WTC11 (cell line): ENCODE measurements around the gene ETS2. TPM values are rescaled to one million over a fixed set of nuclear protein-coding genes. Genes with fewer than 3 reads are reported as not detected.
A peak's percentile ranks its signal among the peaks of the same experiment; 100 is the strongest.

Source experiments
- ATAC-seq: fragments of 200-7000 bp; cut with Tn5 transposase; 2 replicates; pipeline ENCODE4 v1.10.0; 2021; ENCODE audit warnings: mild to moderate bottlenecking, moderate library complexity
- CTCF ChIA-PET: fragments of 300-600 bp; sonication (Branson Sonifier 250); formaldehyde crosslinking; loops from one replicate; lab custom pipeline; 2021; ENCODE audit warnings: antibody characterized with exemption; lab: Charles Lee
- POLR2A ChIA-PET: fragments of 350-600 bp; sonication (Branson Sonifier 250); formaldehyde crosslinking; loops from one replicate; lab custom pipeline; 2021; ENCODE audit warnings: antibody characterized with exemption; lab: Charles Lee
- DNase-seq: peaks from one replicate; pipeline ENCODE4 v3.0.0; 2021; ENCODE audit warnings: low spot score
- H3K27ac Mint-ChIP-seq: 2 replicates; pipeline ENCODE4 v1.8.0; 2021; ENCODE audit warnings: mixed read lengths
- H3K27me3 Mint-ChIP-seq: 2 replicates; pipeline ENCODE4 v1.8.0; 2021; ENCODE audit warnings: low read depth, mild to moderate bottlenecking, moderate library complexity, mixed read lengths
- H3K36me3 Mint-ChIP-seq: 2 replicates; pipeline ENCODE4 v1.8.0; 2021; ENCODE audit warnings: mixed read lengths
- H3K4me1 Mint-ChIP-seq: 2 replicates; pipeline ENCODE4 v1.8.0; 2022; ENCODE audit warnings: mixed read lengths
- H3K4me3 Mint-ChIP-seq: 2 replicates; pipeline ENCODE4 v1.8.0; 2021; ENCODE audit warnings: mild to moderate bottlenecking, moderate library complexity, mixed read lengths
- H3K9me3 Mint-ChIP-seq: 2 replicates; pipeline ENCODE4 v1.8.0; 2021; ENCODE audit warnings: mixed read lengths
- ARID4B ChIP-seq: sonication (generic); formaldehyde crosslinking; IDR thresholded peaks from 2 replicates; pipeline ENCODE4 v1.8.0; 2023; ENCODE audit warnings: missing genetic modification reagents, mild to moderate bottlenecking, borderline replicate concordance
- CREB1 ChIP-seq: sonication (generic); formaldehyde crosslinking; IDR thresholded peaks from 2 replicates; pipeline ENCODE4 v1.8.0; 2023; ENCODE audit warnings: mild to moderate bottlenecking, missing genetic modification reagents
- ELF4 ChIP-seq: sonication (generic); formaldehyde crosslinking; IDR thresholded peaks from 2 replicates; pipeline ENCODE4 v1.8.1; 2022; ENCODE audit warnings: low read depth, mild to moderate bottlenecking, moderate library complexity, missing genetic modification reagents
- EMX1 ChIP-seq: fragments of 250-450 bp; sonication (Bioruptor Pico); IDR thresholded peaks from 2 replicates; pipeline ENCODE4 v1.8.0; 2021; ENCODE audit warnings: mild to moderate bottlenecking
- IRF2 ChIP-seq: sonication (generic); formaldehyde crosslinking; IDR thresholded peaks from 2 replicates; pipeline ENCODE4 v1.8.0; 2022; ENCODE audit warnings: low read depth, missing genetic modification reagents, borderline replicate concordance
- KAT7 ChIP-seq: sonication (generic); formaldehyde crosslinking; IDR thresholded peaks from 2 replicates; pipeline ENCODE4 v1.8.1; 2023; ENCODE audit warnings: missing genetic modification reagents, mild to moderate bottlenecking, borderline replicate concordance
- MXD4 ChIP-seq: fragments of 250-450 bp; sonication (Bioruptor Pico); IDR thresholded peaks from 2 replicates; pipeline ENCODE4 v1.8.0; 2021; ENCODE audit warnings: mild to moderate bottlenecking, moderate library complexity, borderline replicate concordance
- NFE2L1 ChIP-seq: sonication (generic); formaldehyde crosslinking; IDR thresholded peaks from 2 replicates; pipeline ENCODE4 v1.8.1; 2023; ENCODE audit warnings: missing genetic modification reagents
- SMAD3 ChIP-seq: sonication (generic); formaldehyde crosslinking; IDR thresholded peaks from 2 replicates; pipeline ENCODE4 v1.8.0; 2022; ENCODE audit warnings: missing genetic modification reagents, mild to moderate bottlenecking, borderline replicate concordance
- SOX15 ChIP-seq: fragments of 250-450 bp; sonication (Bioruptor Pico); IDR thresholded peaks from 2 replicates; pipeline ENCODE4 v1.9.0; 2021; ENCODE audit warnings: mild to moderate bottlenecking
- TP53 ChIP-seq: sonication (generic); formaldehyde crosslinking; IDR thresholded peaks from 2 replicates; pipeline ENCODE4 v1.8.1; 2023; ENCODE audit warnings: mild to moderate bottlenecking, missing genetic modification reagents
- ZBTB43 ChIP-seq: sonication (generic); formaldehyde crosslinking; IDR thresholded peaks from 2 replicates; pipeline ENCODE4 v1.8.1; 2023; ENCODE audit warnings: mild to moderate bottlenecking, missing genetic modification reagents
- ZNF121 ChIP-seq: sonication (generic); formaldehyde crosslinking; IDR thresholded peaks from 2 replicates; pipeline ENCODE4 v1.8.0; 2023; ENCODE audit warnings: missing genetic modification reagents
- ZNF138 ChIP-seq: sonication (generic); formaldehyde crosslinking; conservative IDR thresholded peaks from 2 replicates; pipeline ENCODE4 v1.8.1; 2022; ENCODE audit warnings: mild to moderate bottlenecking, moderate library complexity, missing genetic modification reagents
- ZSCAN18 ChIP-seq: fragments of 250-450 bp; sonication (Bioruptor Pico); IDR thresholded peaks from 2 replicates; pipeline ENCODE4 v2.1.2; 2022; ENCODE audit warnings: mild to moderate bottlenecking, moderate library complexity
- total RNA-seq: library from RNA; stranded (reverse); gene quantifications from 3 replicates; pipeline ENCODE4 v1.2.3, GENCODE V29; 2021
- TF ChIP-seq, protein P1 (sequence below): sonication (generic); formaldehyde crosslinking; IDR thresholded peaks from 2 replicates; pipeline ENCODE4 v1.8.0; 2022; ENCODE audit warnings: mild to moderate bottlenecking, missing genetic modification reagents
- TF ChIP-seq, protein P2 (sequence below): sonication (generic); formaldehyde crosslinking; IDR thresholded peaks from 2 replicates; pipeline ENCODE4 v1.8.1; 2022; ENCODE audit warnings: low read depth, missing genetic modification reagents, borderline replicate concordance

Gene ETS2
- total RNA-seq, 1 experiment from 2014 or later, result 56.4 TPM

DNA sequence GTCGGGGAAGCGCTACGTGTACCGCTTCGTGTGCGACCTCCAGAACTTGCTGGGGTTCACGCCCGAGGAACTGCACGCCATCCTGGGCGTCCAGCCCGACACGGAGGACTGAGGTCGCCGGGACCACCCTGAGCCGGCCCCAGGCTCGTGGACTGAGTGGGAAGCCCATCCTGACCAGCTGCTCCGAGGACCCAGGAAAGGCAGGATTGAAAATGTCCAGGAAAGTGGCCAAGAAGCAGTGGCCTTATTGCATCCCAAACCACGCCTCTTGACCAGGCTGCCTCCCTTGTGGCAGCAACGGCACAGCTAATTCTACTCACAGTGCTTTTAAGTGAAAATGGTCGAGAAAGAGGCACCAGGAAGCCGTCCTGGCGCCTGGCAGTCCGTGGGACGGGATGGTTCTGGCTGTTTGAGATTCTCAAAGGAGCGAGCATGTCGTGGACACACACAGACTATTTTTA, 17.1 kb downstream of the ETS2 start:
- H3K9me3 Mint-ChIP-seq, result peaks cover 17% of the 10 kb centered on the region
- no peaks in the 10 kb centered on the region for H3K27me3 Mint-ChIP-seq
- no peak; the same call in 1 of the 2 replicates for ATAC-seq
- H3K36me3 Mint-ChIP-seq, result peaks cover 75% of the 10 kb centered on the region
- POLR2A ChIA-PET, result no interaction called here
- H3K4me3 Mint-ChIP-seq, result no peak overlapping the region
- TF ChIP-seq ZBTB43 (CRISPR knock-in tag) (no peak), ARID4B (CRISPR knock-in tag) (no peak), ZNF138 (CRISPR knock-in tag) (no peak), TP53 (CRISPR knock-in tag) (no peak), KAT7 (CRISPR knock-in tag) (no peak), CREB1 (CRISPR knock-in tag) (no peak), NFE2L1 (CRISPR knock-in tag) (no peak), ZSCAN18 (CRISPR knock-in tag) (no peak), MXD4 (CRISPR knock-in tag) (no peak), ZNF121 (CRISPR knock-in tag) (no peak)
- TF ChIP-seq, protein P1, sequence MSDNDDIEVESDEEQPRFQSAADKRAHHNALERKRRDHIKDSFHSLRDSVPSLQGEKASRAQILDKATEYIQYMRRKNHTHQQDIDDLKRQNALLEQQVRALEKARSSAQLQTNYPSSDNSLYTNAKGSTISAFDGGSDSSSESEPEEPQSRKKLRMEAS, result no peak
- TF ChIP-seq, protein P2, sequence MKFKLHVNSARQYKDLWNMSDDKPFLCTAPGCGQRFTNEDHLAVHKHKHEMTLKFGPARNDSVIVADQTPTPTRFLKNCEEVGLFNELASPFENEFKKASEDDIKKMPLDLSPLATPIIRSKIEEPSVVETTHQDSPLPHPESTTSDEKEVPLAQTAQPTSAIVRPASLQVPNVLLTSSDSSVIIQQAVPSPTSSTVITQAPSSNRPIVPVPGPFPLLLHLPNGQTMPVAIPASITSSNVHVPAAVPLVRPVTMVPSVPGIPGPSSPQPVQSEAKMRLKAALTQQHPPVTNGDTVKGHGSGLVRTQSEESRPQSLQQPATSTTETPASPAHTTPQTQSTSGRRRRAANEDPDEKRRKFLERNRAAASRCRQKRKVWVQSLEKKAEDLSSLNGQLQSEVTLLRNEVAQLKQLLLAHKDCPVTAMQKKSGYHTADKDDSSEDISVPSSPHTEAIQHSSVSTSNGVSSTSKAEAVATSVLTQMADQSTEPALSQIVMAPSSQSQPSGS (CRISPR knock-in tag), result no peak
- no peak for DNase-seq
- H3K4me1 Mint-ChIP-seq, result no peaks in the 10 kb centered on the region
- H3K27ac Mint-ChIP-seq, result peak overlapping the region; percentile 76
- CTCF ChIA-PET, result no interaction called here

- peaks cover 66% of the 10 kb centered on the region for H3K36me3 Mint-ChIP-seq
- peak overlapping the region; percentile 70; the same call in 1 of the 2 replicates for H3K27ac Mint-ChIP-seq
- POLR2A ChIA-PET, result no interaction called here
- no peaks in the 10 kb centered on the region for H3K27me3 Mint-ChIP-seq
- CTCF ChIA-PET, result no interaction called here
- H3K4me3 Mint-ChIP-seq, result no peak overlapping the region
- no peaks in the 10 kb centered on the region for H3K4me1 Mint-ChIP-seq
- DNase-seq (no peak), ATAC-seq (no peak)
- no peak for TF ChIP-seq ELF4 (CRISPR knock-in tag)
- no peak for TF ChIP-seq SOX15 (CRISPR knock-in tag)
- TF ChIP-seq IRF2, result no peak
- no peak for TF ChIP-seq SMAD3 (CRISPR knock-in tag)
- no peak for TF ChIP-seq EMX1 (CRISPR knock-in tag)
- H3K9me3 Mint-ChIP-seq, result peaks cover 17% of the 10 kb centered on the region
Observed at GRCh38 chr21:38823737-38824123, 18.0 kb downstream of the ETS2 start.
